Measurements from ENCODE around the gene PAIP2B. TPM values are rescaled to one million over a fixed set of nuclear protein-coding genes. Genes with fewer than 3 reads are reported as not detected.

The PAIP2B gene
- total RNA-seq, result 0.85 and 0.92 TPM in 2 replicates

GRCh38 chr2:71226965-71227560, at the start of gene PAIP2B:
PAIP2B (minus strand) TSS chr2:71227103; CDS start chr2:71202589, 24,514 bp downstream.

Other genes starting within 250 kb of the PAIP2B start
- 0.14 and 0.37 TPM in 2 replicates for gene ANKRD53, start 248.5 kb downstream of the PAIP2B start, total RNA-seq
- gene TEX261, start 232.2 kb downstream of the PAIP2B start, total RNA-seq, result 20.2 and 24.3 TPM in 2 replicates
- gene NAGK, start 158.5 kb downstream of the PAIP2B start, total RNA-seq, result 45.4 and 60.7 TPM in 2 replicates
- gene MCEE, start 96.9 kb downstream of the PAIP2B start, total RNA-seq, result 23.0 and 24.7 TPM in 2 replicates
- 18.1 and 19.5 TPM in 2 replicates for gene MPHOSPH10, start 96.5 kb downstream of the PAIP2B start, total RNA-seq
- gene ZNF638, start 104.7 kb upstream of the PAIP2B start, total RNA-seq, result 98.2 and 118 TPM in 2 replicates
- gene DYSF, start 226.5 kb upstream of the PAIP2B start, total RNA-seq, result 0.14 and 0.65 TPM in 2 replicates

All from smooth muscle cell of bladder (primary cell).